ENCODE measurements around the gene STRADA. TPM values are rescaled to one million over a fixed set of nuclear protein-coding genes. Genes with fewer than 3 reads are reported as not detected.

STRADA gene
- total and polyA plus RNA-seq, 2 experiments from 2014 or later: 18.0 to 28.8 TPM

- ATAC-seq: no peak
- Histone ChIP-seq H3K4me2 (no peak overlapping the region), H3K27ac (ENCODE audit: low read depth) (no peak overlapping the region), H2AFZ (no peak overlapping the region), H3K4me3 (no peak overlapping the region), H3K79me2 (replicated peaks; ENCODE audit: insufficient read depth) (peaks cover 35% of the 10 kb centered on the region), H3K9me2 (ENCODE audit: insufficient read depth) (no peaks in the 10 kb centered on the region), H3K27me3 (ENCODE audit: insufficient read depth) (no peaks in the 10 kb centered on the region), H3K4me1 (ENCODE audit: insufficient read depth) (no peaks in the 10 kb centered on the region), H3K36me3 (ENCODE audit: insufficient read depth) (peaks cover 41% of the 10 kb centered on the region), H4K20me1 (replicated peaks; ENCODE audit: insufficient read depth) (peaks cover 9% of the 10 kb centered on the region), H3F3A (replicated peaks; ENCODE audit: low read depth) (no peaks in the 10 kb centered on the region)
- no peak for DNase-seq (ENCODE audit: low spot score)
- peaks cover 61% of the 10 kb centered on the region for H3K36me3 Mint-ChIP-seq (ENCODE audit: low read depth)
- H3K9me3 Mint-ChIP-seq: no peaks in the 10 kb centered on the region
- H3K4me1 Mint-ChIP-seq: no peaks in the 10 kb centered on the region
- no peak for TF ChIP-seq REST (IDR thresholded peaks at IDR 0.05; ENCODE audit: unreplicated experiment)
- no peak for TF ChIP-seq STAT1 (IDR thresholded peaks at IDR 0.05; ENCODE audit: unreplicated experiment)
- TF ChIP-seq CTCF (conservative IDR thresholded peaks at IDR 0.05; ENCODE audit: low read depth in 2 of 2): no peak
- TF ChIP-seq POLR2AphosphoS5 (IDR thresholded peaks at IDR 0.05; ENCODE audit: low read depth): no peak
- TF ChIP-seq ZNF114 (CRISPR knock-in tag; IDR thresholded peaks at IDR 0.05): no peak
- TF ChIP-seq ZNF462 (CRISPR knock-in tag; IDR thresholded peaks at IDR 0.05): no peak
- no peak for TF ChIP-seq ZNF331 (CRISPR knock-in tag; IDR thresholded peaks at IDR 0.05; ENCODE audit: low read depth)
- TF ChIP-seq JUNB (IDR thresholded peaks at IDR 0.05; ENCODE audit: unreplicated experiment): no peak
- no peak for TF ChIP-seq ETS1 (IDR thresholded peaks at IDR 0.05)
- TF ChIP-seq CREB1 (CRISPR knock-in tag; IDR thresholded peaks at IDR 0.05; ENCODE audit: low read depth): no peak
- TF ChIP-seq EZH2 (IDR thresholded peaks at IDR 0.05; ENCODE audit: low read depth, unreplicated experiment): no peak
- TF ChIP-seq EZH2phosphoT487 (IDR thresholded peaks at IDR 0.05; ENCODE audit: unreplicated experiment): no peak
- no peak for TF ChIP-seq NANOG (IDR thresholded peaks at IDR 0.05; ENCODE audit: borderline replicate concordance)
- H3K27ac Mint-ChIP-seq: no peak overlapping the region
- H3K4me3 Mint-ChIP-seq: no peak overlapping the region
- H3K27me3 Mint-ChIP-seq (ENCODE audit: insufficient read depth, low read depth, poor library complexity): peaks cover 2% of the 10 kb centered on the region
These were observed 20.8 kb upstream of the STRADA start for GRCh38 chr17:63762161-63763078.
